ENCODE measurements around the gene C14orf119. TPM values are rescaled to one million over a fixed set of nuclear protein-coding genes. Genes with fewer than 3 reads are reported as not detected.

The C14orf119 gene
- total RNA-seq, 2 experiments from 2014 or later, result 42.4 to 44.5 TPM

- Histone ChIP-seq H2AFZ (ENCODE audit: low read length) (no peak overlapping the region), H3K9me2 (ENCODE audit: insufficient read depth, low read length) (no peaks in the 10 kb centered on the region), H3K36me3 (ENCODE audit: insufficient read depth, low read length) (peaks cover 44% of the 10 kb centered on the region), H3K4me3 (ENCODE audit: low read depth, low read length, poor library complexity, severe bottlenecking) (peak overlapping the region; percentile 62), H3K27ac (ENCODE audit: low read depth, low read length, poor library complexity, severe bottlenecking) (no peak overlapping the region), H3K79me2 (ENCODE audit: insufficient read depth, low read depth, low read length) (no peaks in the 10 kb centered on the region), H3K4me1 (ENCODE audit: insufficient read depth, low read length, poor library complexity, severe bottlenecking) (peaks cover 27% of the 10 kb centered on the region), H3K9me3 (ENCODE audit: low read length) (no peaks in the 10 kb centered on the region), H3K4me2 (ENCODE audit: low read length) (peak overlapping the region; percentile 85), H4K20me1 (ENCODE audit: insufficient read depth, low read length) (no peaks in the 10 kb centered on the region)
- peak; percentile 86 for DNase-seq (ENCODE audit: low spot score)
- BruUV-seq (replicated peaks), result no TSS peak
- peak; percentile 95 for TF ChIP-seq CTCF (conservative IDR thresholded peaks at IDR 0.05; ENCODE audit: low read length)
- TF ChIP-seq EZH2phosphoT487 (IDR thresholded peaks at IDR 0.05; ENCODE audit: borderline replicate concordance, low read depth, low read length), result no peak
- intact Hi-C loops (cut with micrococcal nuclease; ENCODE audit: unreplicated experiment), result loop anchor here (1.0 to 10.0 kb wide), 3 partner anchors 72 to 483 kb away; no protein-coding TSS in a partner anchor
- CTCF ChIA-PET (ENCODE audit: unreplicated experiment), result interaction anchor here (0.6 to 2.3 kb wide), 10 partner anchors 11 to 462 kb away, joined by 3 to 18 read pairs (median 4); no protein-coding TSS in a partner anchor
- POLR2A ChIA-PET, result interaction anchor here (0.6 to 1.0 kb wide), 5 partner anchors 13 to 487 kb away, joined by 3 to 4 read pairs (median 3); no protein-coding TSS in a partner anchor
Measured at GRCh38 chr14:23057757-23058653, 37.3 kb upstream of the C14orf119 start.

GRCh38 chr14:23058654-23059504, 36.4 kb upstream of the C14orf119 start:
- H4K20me1 ChIP-seq (ENCODE audit: insufficient read depth, low read length), result no peaks in the 10 kb centered on the region
- no peak for DNase-seq (ENCODE audit: low spot score)
- CTCF ChIA-PET (ENCODE audit: unreplicated experiment), result interaction anchor here (0.7 to 2.3 kb wide), 12 partner anchors 10 to 1964 kb away, joined by 3 to 18 read pairs (median 4); no protein-coding TSS in a partner anchor
- H3K4me3 ChIP-seq (ENCODE audit: low read depth, low read length, poor library complexity, severe bottlenecking), result no peak overlapping the region
- H2AFZ ChIP-seq (ENCODE audit: low read length), result no peak overlapping the region
- no peaks in the 10 kb centered on the region for H3K79me2 ChIP-seq (ENCODE audit: insufficient read depth, low read depth, low read length)
- H3K27ac ChIP-seq (ENCODE audit: low read depth, low read length, poor library complexity, severe bottlenecking), result peak overlapping the region; percentile 26
- BruUV-seq (replicated peaks), result TSS peak; percentile 98
- no peak overlapping the region for H3K4me2 ChIP-seq (ENCODE audit: low read length)
- H3K36me3 ChIP-seq (ENCODE audit: insufficient read depth, low read length), result peaks cover 53% of the 10 kb centered on the region
- POLR2A ChIA-PET, result interaction anchor here (0.6 to 1.4 kb wide), 6 partner anchors 13 to 487 kb away, joined by 3 to 6 read pairs (median 3); no protein-coding TSS in a partner anchor
- H3K4me1 ChIP-seq (ENCODE audit: insufficient read depth, low read length, poor library complexity, severe bottlenecking), result peaks cover 27% of the 10 kb centered on the region
- intact Hi-C loops (cut with micrococcal nuclease; ENCODE audit: unreplicated experiment), result loop anchor here (1.0 to 10.0 kb wide), 3 partner anchors 73 to 484 kb away; no protein-coding TSS in a partner anchor
- H3K9me3 ChIP-seq (ENCODE audit: low read length), result no peaks in the 10 kb centered on the region
- TF ChIP-seq CTCF (conservative IDR thresholded peaks at IDR 0.05; ENCODE audit: low read length) (no peak), EZH2phosphoT487 (IDR thresholded peaks at IDR 0.05; ENCODE audit: borderline replicate concordance, low read depth, low read length) (no peak)
- no peaks in the 10 kb centered on the region for H3K9me2 ChIP-seq (ENCODE audit: insufficient read depth, low read length)

All from OCI-LY7 (cell line).